ENCODE measurements around the gene NAXE.
"Not testable (repeated sequence)": the region's sequence is repeated elsewhere in the genome, so short reads cannot be mapped to it uniquely, and the experiment has no call there.

NAXE gene

DNA sequence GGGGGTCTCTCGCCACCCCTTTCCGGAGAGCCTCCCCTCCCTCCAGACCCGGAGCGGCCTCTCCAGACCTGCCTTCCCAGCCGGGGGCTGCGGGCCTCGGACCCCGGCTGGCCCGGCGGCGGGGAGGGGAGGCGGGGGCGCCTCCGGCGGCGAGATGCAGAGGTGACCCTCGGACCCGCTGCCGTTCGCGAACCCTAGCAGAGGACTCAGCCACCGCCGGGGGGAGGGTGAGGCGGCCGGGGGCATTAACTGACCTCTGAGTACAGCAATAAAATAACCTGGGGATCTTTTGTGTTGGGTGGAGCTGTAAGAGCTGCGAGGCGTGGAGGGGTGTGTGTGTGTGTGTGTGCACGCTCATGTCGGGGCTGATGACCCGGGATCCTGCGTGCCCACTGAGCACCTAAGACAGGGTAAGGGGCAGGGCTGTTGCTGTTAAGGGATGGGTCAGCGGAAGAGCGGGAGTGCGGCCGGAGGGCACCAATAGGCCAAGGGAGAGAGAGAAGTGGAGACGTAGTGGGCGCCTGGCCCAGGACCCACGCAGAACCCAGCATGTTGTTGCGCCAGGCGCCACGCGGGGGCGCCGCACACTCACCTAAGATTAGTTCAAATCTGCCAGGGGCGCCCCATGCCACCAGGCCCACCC, 34.0 kb downstream of the NAXE start:
- TF ChIP-seq ZC3H10 (CRISPR knock-in tag; IDR thresholded peaks at IDR 0.05) = no peak
- peak; percentile 69 for ATAC-seq

DNA sequence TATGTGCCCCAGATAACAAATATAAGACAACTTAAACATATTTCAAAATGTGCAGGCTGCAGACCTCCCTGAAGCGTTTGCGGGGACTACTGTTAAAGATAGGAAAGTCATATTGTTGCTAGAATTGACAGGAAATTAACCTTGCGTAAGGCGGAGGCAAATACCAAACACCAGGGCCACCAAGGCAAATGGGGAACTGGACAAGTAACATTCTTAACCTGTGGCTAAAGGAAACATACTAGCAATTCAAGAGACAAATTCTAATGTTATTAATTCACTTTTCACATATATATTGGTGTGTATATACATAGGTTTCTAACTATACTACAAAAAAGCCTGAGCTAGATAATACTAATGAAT, 34.5 kb downstream of the NAXE start:
- ATAC-seq = no peak
- TF ChIP-seq ZNF70 (CRISPR knock-in tag; IDR thresholded peaks at IDR 0.05) (no peak), PPARA (CRISPR knock-in tag; IDR thresholded peaks at IDR 0.05; ENCODE audit: borderline replicate concordance) (no peak), ZFP3 (CRISPR knock-in tag; IDR thresholded peaks at IDR 0.05) (no peak), ESRRG (CRISPR knock-in tag; IDR thresholded peaks at IDR 0.05) (no peak)
- TF ChIP-seq, protein P1, sequence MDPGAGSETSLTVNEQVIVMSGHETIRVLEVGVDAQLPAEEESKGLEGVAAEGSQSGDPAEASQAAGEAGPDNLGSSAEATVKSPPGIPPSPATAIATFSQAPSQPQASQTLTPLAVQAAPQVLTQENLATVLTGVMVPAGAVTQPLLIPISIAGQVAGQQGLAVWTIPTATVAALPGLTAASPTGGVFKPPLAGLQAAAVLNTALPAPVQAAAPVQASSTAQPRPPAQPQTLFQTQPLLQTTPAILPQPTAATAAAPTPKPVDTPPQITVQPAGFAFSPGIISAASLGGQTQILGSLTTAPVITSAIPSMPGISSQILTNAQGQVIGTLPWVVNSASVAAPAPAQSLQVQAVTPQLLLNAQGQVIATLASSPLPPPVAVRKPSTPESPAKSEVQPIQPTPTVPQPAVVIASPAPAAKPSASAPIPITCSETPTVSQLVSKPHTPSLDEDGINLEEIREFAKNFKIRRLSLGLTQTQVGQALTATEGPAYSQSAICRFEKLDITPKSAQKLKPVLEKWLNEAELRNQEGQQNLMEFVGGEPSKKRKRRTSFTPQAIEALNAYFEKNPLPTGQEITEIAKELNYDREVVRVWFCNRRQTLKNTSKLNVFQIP (CRISPR knock-in tag; IDR thresholded peaks at IDR 0.05; ENCODE audit: borderline replicate concordance, low read depth) = no peak

GRCh38 chr1:156627313-156627880, 35.8 kb downstream of the NAXE start:
- peak; percentile 35 for ATAC-seq
- no peak for TF ChIP-seq CSDC2 (CRISPR knock-in tag; IDR thresholded peaks at IDR 0.05)
- no peak for TF ChIP-seq RARB (CRISPR knock-in tag; IDR thresholded peaks at IDR 0.05)
- no peak for TF ChIP-seq TOX (CRISPR knock-in tag; IDR thresholded peaks at IDR 0.05; ENCODE audit: borderline replicate concordance)
- no peak for TF ChIP-seq PPARA (CRISPR knock-in tag; IDR thresholded peaks at IDR 0.05; ENCODE audit: borderline replicate concordance)
- no peak for TF ChIP-seq ZFP3 (CRISPR knock-in tag; IDR thresholded peaks at IDR 0.05)
- TF ChIP-seq ZC3H10 (CRISPR knock-in tag; IDR thresholded peaks at IDR 0.05) = no peak

DNA sequence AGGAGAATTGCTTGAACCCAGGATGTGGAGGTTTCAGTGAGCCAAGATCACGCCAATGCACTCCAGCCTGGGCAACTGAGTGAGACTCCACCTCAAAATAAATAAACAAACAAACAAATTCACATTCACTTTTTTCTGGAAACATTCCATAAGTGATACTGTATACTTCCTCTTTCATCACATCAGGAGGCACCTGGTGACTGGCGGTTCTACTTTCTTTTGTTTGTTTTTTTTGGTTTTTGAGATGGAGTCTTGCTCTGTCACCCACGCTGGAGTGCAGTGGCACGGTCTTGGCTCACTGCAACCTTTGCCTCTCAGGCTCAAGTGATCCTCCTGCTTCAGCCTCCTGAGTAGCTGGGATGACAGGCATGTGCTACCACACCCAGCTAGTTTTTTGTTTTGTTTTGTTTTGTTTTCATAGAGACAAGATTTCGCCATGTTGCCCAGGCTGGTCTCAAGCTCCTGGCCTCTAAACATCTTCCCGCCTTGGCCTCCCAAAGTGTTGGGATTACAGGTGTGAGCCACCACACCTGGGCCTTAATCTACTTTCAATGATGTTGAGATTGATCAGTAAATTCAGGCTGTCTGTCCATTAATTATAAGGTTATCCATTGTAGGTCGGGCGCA, 38.4 kb downstream of the NAXE start:
- TF ChIP-seq GLIS3 (CRISPR knock-in tag; IDR thresholded peaks at IDR 0.05) = no peak
- TF ChIP-seq TOX (CRISPR knock-in tag; IDR thresholded peaks at IDR 0.05; ENCODE audit: borderline replicate concordance) = no peak
- TF ChIP-seq, protein P1 (CRISPR knock-in tag; IDR thresholded peaks at IDR 0.05; ENCODE audit: borderline replicate concordance, low read depth) = no peak
- no peak for TF ChIP-seq BACH2 (CRISPR knock-in tag; IDR thresholded peaks at IDR 0.05; ENCODE audit: borderline replicate concordance)
- TF ChIP-seq PPARA (CRISPR knock-in tag; IDR thresholded peaks at IDR 0.05; ENCODE audit: borderline replicate concordance) = no peak
- no peak for TF ChIP-seq ZC3H10 (CRISPR knock-in tag; IDR thresholded peaks at IDR 0.05)
- no peak for TF ChIP-seq OSR1 (CRISPR knock-in tag; IDR thresholded peaks at IDR 0.05)
- TF ChIP-seq CREB5 (CRISPR knock-in tag; IDR thresholded peaks at IDR 0.05; ENCODE audit: low read depth) = no peak
- no peak for TF ChIP-seq ARNTL (CRISPR knock-in tag; IDR thresholded peaks at IDR 0.05; ENCODE audit: borderline replicate concordance, low read depth)
- TF ChIP-seq ZNF70 (CRISPR knock-in tag; IDR thresholded peaks at IDR 0.05) = no peak
- TF ChIP-seq TCF4 (CRISPR knock-in tag; IDR thresholded peaks at IDR 0.05; ENCODE audit: borderline replicate concordance) = no peak
- no peak for TF ChIP-seq CSDC2 (CRISPR knock-in tag; IDR thresholded peaks at IDR 0.05)
- TF ChIP-seq ZFP3 (CRISPR knock-in tag; IDR thresholded peaks at IDR 0.05) = no peak
- ATAC-seq = no peak

DNA sequence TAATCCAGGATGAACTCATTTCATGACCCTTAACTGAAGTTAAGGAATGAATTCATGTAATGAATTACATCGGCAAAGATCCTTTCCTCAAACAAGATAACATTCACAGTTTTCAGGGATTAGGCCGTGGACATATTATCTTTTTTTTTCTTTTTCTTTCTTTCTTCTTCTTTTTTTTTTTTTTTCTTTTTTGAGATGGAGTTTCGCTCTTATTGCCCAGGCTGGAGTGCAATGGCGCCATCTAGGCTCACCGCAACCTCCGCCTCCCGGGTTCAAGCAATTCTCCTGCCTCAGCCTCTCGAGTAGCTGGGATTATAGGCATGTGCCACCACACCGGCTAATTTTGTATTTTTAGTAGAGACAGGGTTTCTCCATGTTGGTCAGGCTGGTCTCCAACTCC, 39.6 kb downstream of the NAXE start:
- ATAC-seq = not testable (repeated sequence)

DNA sequence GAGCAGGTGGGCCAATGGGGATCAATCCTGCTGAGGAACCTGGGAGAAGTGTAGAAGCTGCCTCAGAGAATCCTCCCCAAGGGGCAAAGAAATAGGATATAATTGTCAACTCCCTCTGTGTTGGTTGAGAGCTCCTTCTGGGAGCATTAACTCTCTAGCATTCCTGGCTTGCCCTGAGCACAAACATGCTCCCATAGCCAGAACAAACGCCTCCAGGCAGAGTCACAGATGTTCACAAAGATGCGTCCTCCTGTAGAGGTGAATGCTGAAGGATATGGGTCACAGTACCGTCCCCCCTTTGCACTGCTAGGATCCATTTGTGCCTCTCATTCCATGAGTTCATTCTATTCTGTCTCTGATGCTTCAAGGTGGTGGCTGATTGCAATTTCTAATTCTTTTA, 40.8 kb downstream of the NAXE start:
- ATAC-seq = no peak
- no peak for TF ChIP-seq TCF4 (CRISPR knock-in tag; IDR thresholded peaks at IDR 0.05; ENCODE audit: borderline replicate concordance)
- TF ChIP-seq, protein P2, sequence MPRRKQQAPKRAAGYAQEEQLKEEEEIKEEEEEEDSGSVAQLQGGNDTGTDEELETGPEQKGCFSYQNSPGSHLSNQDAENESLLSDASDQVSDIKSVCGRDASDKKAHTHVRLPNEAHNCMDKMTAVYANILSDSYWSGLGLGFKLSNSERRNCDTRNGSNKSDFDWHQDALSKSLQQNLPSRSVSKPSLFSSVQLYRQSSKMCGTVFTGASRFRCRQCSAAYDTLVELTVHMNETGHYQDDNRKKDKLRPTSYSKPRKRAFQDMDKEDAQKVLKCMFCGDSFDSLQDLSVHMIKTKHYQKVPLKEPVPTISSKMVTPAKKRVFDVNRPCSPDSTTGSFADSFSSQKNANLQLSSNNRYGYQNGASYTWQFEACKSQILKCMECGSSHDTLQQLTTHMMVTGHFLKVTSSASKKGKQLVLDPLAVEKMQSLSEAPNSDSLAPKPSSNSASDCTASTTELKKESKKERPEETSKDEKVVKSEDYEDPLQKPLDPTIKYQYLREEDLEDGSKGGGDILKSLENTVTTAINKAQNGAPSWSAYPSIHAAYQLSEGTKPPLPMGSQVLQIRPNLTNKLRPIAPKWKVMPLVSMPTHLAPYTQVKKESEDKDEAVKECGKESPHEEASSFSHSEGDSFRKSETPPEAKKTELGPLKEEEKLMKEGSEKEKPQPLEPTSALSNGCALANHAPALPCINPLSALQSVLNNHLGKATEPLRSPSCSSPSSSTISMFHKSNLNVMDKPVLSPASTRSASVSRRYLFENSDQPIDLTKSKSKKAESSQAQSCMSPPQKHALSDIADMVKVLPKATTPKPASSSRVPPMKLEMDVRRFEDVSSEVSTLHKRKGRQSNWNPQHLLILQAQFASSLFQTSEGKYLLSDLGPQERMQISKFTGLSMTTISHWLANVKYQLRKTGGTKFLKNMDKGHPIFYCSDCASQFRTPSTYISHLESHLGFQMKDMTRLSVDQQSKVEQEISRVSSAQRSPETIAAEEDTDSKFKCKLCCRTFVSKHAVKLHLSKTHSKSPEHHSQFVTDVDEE (CRISPR knock-in tag; IDR thresholded peaks at IDR 0.05) = no peak
- no peak for TF ChIP-seq ZFP3 (CRISPR knock-in tag; IDR thresholded peaks at IDR 0.05)
- no peak for TF ChIP-seq ZNF565 (CRISPR knock-in tag; conservative IDR thresholded peaks at IDR 0.05; ENCODE audit: low read depth)
- TF ChIP-seq SNAI2 (CRISPR knock-in tag; IDR thresholded peaks at IDR 0.05) = no peak
- TF ChIP-seq ARNTL (CRISPR knock-in tag; IDR thresholded peaks at IDR 0.05; ENCODE audit: borderline replicate concordance, low read depth) = no peak
- TF ChIP-seq PPARA (CRISPR knock-in tag; IDR thresholded peaks at IDR 0.05; ENCODE audit: borderline replicate concordance) = no peak
- TF ChIP-seq CSDC2 (CRISPR knock-in tag; IDR thresholded peaks at IDR 0.05) = no peak
- TF ChIP-seq ISL1 (CRISPR knock-in tag; IDR thresholded peaks at IDR 0.05) = no peak
- TF ChIP-seq BACH2 (CRISPR knock-in tag; IDR thresholded peaks at IDR 0.05; ENCODE audit: borderline replicate concordance) = no peak
- TF ChIP-seq ESRRG (CRISPR knock-in tag; IDR thresholded peaks at IDR 0.05) = no peak
- no peak for TF ChIP-seq GLIS3 (CRISPR knock-in tag; IDR thresholded peaks at IDR 0.05)
- TF ChIP-seq OSR1 (CRISPR knock-in tag; IDR thresholded peaks at IDR 0.05) = no peak
- no peak for TF ChIP-seq ZNF70 (CRISPR knock-in tag; IDR thresholded peaks at IDR 0.05)
- TF ChIP-seq, protein P1 (CRISPR knock-in tag; IDR thresholded peaks at IDR 0.05; ENCODE audit: borderline replicate concordance, low read depth) = no peak

Data from SK-N-SH treated with all-trans-retinoic acid at 6 μM for 48 hours (cell line).